ENCODE measurements around the gene PSME3. TPM values are rescaled to one million over a fixed set of nuclear protein-coding genes. Genes with fewer than 3 reads are reported as not detected.

The PSME3 gene
- total and polyA plus RNA-seq, 2 of the 13 experiments (the other 11 are each of a cell fraction or from before 2014, with no cell fraction given): 66.3 to 135 TPM

DNA sequence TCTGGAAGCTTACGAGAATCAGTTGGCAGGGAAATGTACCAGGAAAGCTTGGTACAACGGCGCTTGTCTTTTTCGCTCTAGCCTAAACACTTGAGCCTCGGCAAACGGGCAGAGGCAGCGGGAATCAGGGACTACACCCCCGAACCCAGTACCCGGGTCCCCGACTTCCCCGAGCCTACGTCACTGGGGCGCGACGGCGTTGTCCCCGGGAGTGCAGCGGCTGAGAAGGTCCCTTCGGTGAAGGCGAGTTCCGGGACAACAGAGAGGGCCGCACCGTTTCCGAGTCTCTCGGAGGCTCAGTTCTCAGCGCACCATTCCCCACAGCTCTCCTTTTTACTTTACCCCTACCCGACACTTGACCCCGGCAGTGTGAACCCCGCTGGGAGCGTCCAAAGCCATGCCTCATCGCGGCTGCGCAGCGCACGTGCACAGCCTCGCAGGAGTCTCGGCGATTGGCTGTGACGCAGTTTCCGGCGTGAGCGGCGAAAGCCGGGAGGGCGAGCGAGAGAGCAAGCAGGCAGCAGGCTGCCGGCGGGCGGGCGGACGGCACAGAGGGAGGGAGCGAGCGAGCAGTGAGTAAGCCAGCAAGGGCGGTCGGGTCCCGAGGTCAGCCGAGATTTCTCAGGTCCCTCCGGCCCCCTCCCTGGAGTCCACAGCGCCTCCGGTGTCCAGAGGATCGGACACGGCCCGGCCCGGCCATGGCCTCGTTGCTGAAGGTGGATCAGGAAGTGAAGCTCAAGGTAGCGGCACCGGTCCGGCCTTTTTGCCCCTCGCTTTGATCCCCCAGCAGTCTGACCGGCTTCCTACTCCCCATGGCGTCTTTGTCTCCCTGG is at the start of gene PSME3 (continued):
- TF ChIP-seq, protein P1, sequence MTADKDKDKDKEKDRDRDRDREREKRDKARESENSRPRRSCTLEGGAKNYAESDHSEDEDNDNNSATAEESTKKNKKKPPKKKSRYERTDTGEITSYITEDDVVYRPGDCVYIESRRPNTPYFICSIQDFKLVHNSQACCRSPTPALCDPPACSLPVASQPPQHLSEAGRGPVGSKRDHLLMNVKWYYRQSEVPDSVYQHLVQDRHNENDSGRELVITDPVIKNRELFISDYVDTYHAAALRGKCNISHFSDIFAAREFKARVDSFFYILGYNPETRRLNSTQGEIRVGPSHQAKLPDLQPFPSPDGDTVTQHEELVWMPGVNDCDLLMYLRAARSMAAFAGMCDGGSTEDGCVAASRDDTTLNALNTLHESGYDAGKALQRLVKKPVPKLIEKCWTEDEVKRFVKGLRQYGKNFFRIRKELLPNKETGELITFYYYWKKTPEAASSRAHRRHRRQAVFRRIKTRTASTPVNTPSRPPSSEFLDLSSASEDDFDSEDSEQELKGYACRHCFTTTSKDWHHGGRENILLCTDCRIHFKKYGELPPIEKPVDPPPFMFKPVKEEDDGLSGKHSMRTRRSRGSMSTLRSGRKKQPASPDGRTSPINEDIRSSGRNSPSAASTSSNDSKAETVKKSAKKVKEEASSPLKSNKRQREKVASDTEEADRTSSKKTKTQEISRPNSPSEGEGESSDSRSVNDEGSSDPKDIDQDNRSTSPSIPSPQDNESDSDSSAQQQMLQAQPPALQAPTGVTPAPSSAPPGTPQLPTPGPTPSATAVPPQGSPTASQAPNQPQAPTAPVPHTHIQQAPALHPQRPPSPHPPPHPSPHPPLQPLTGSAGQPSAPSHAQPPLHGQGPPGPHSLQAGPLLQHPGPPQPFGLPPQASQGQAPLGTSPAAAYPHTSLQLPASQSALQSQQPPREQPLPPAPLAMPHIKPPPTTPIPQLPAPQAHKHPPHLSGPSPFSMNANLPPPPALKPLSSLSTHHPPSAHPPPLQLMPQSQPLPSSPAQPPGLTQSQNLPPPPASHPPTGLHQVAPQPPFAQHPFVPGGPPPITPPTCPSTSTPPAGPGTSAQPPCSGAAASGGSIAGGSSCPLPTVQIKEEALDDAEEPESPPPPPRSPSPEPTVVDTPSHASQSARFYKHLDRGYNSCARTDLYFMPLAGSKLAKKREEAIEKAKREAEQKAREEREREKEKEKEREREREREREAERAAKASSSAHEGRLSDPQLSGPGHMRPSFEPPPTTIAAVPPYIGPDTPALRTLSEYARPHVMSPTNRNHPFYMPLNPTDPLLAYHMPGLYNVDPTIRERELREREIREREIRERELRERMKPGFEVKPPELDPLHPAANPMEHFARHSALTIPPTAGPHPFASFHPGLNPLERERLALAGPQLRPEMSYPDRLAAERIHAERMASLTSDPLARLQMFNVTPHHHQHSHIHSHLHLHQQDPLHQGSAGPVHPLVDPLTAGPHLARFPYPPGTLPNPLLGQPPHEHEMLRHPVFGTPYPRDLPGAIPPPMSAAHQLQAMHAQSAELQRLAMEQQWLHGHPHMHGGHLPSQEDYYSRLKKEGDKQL (CRISPR knock-in tag; IDR thresholded peaks at IDR 0.05; ENCODE audit: low read depth): peak; percentile 19; the same call in 1 of the 2 replicates
- TF ChIP-seq YEATS4 (CRISPR knock-in tag; IDR thresholded peaks at IDR 0.05; ENCODE audit: borderline replicate concordance) (peak; percentile 99), PRPF4 (IDR thresholded peaks at IDR 0.05; ENCODE audit: low read depth, low read length, poor library complexity, severe bottlenecking) (no peak), MEIS1 (CRISPR knock-in tag; IDR thresholded peaks at IDR 0.05; ENCODE audit: borderline replicate concordance) (peak; percentile 85; the same call in 1 of the 2 replicates), FOXK2 (IDR thresholded peaks at IDR 0.05) (peak; percentile 93), ZBTB1 (CRISPR knock-in tag; IDR thresholded peaks at IDR 0.05; ENCODE audit: borderline replicate concordance) (no peak), ZNF549 (CRISPR knock-in tag; IDR thresholded peaks at IDR 0.05) (0 out of 2 replicates have a peak, but pooled peaks have one; percentile 43), ZNF703 (CRISPR knock-in tag; IDR thresholded peaks at IDR 0.05; ENCODE audit: borderline replicate concordance) (peak; percentile 68; the same call in 1 of the 2 replicates), ZNF264 (CRISPR knock-in tag; IDR thresholded peaks at IDR 0.05) (peak; percentile 91; the same call in 1 of the 2 replicates), PCBP1 (IDR thresholded peaks at IDR 0.05; ENCODE audit: borderline replicate concordance, low read depth, low read length) (peak; percentile 91; the same call in 1 of the 2 replicates), CREB1 (IDR thresholded peaks at IDR 0.05) (peak; percentile 97), CREB1 (CRISPR knock-in tag; IDR thresholded peaks at IDR 0.05) (peak; percentile 99), TRIM24 (CRISPR knock-in tag; IDR thresholded peaks at IDR 0.05) (no peak), ZNF713 (CRISPR knock-in tag; IDR thresholded peaks at IDR 0.05) (no peak)
- TF ChIP-seq, protein P2, sequence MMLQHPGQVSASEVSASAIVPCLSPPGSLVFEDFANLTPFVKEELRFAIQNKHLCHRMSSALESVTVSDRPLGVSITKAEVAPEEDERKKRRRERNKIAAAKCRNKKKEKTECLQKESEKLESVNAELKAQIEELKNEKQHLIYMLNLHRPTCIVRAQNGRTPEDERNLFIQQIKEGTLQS (CRISPR knock-in tag; IDR thresholded peaks at IDR 0.05): 0 out of 2 replicates have a peak, but pooled peaks have one; percentile 11

Measured in HepG2 (cell line).